CD4-positive, alpha-beta T cell treated with Interleukin-10 for 1 hour (primary cell): ENCODE measurements around the gene BZW2.

Experiments
- DNase-seq: peaks from one replicate; pipeline ENCODE4 v3.0.0-alpha.2; 2020

BZW2 gene

GRCh38 chr7:16726189-16726588 is 80.2 kb downstream of the BZW2 start:
- DNase-seq = no peak

- no peak for DNase-seq
Measured at GRCh38 chr7:16727736-16728135, 81.8 kb downstream of the BZW2 start.

GRCh38 chr7:16728811-16729210 is 82.8 kb downstream of the BZW2 start:
- no peak for DNase-seq

GRCh38 chr7:16729541-16729940 is 83.6 kb downstream of the BZW2 start:
- DNase-seq = no peak

GRCh38 chr7:16730937-16731336 is 85.0 kb downstream of the BZW2 start:
- DNase-seq = no peak

- DNase-seq = no peak
Measured at GRCh38 chr7:16732828-16733227, 86.8 kb downstream of the BZW2 start.

- DNase-seq = no peak
Measured at GRCh38 chr7:16734148-16734726, 88.3 kb downstream of the BZW2 start.

- no peak for DNase-seq
Measured at GRCh38 chr7:16735020-16735419, 89.0 kb downstream of the BZW2 start.

GRCh38 chr7:16738011-16738688 is 92.2 kb downstream of the BZW2 start:
- no peak for DNase-seq

GRCh38 chr7:16739863-16740622 is 94.1 kb downstream of the BZW2 start:
- no peak for DNase-seq

GRCh38 chr7:16740623-16740953 is 94.6 kb downstream of the BZW2 start:
- no peak for DNase-seq

GRCh38 chr7:16740996-16741395 is 95.0 kb downstream of the BZW2 start:
- DNase-seq = no peak

GRCh38 chr7:16741676-16742075 is 95.7 kb downstream of the BZW2 start:
- DNase-seq = no peak

GRCh38 chr7:16742547-16742946 is 96.6 kb downstream of the BZW2 start:
- DNase-seq = no peak

- no peak for DNase-seq
Measured at GRCh38 chr7:16743236-16743635, 97.3 kb downstream of the BZW2 start.

- DNase-seq = no peak
Measured at GRCh38 chr7:16744518-16745250, 98.7 kb downstream of the BZW2 start.

GRCh38 chr7:16745645-16746044 is 99.7 kb downstream of the BZW2 start:
- no peak for DNase-seq

GRCh38 chr7:16747102-16747501 is 101.1 kb downstream of the BZW2 start:
- DNase-seq = no peak

- DNase-seq = peak; percentile 52
Measured at GRCh38 chr7:16753102-16753931, 107.3 kb downstream of the BZW2 start, which contains the start of gene TSPAN13. Gene TSPAN13, plus strand, starts transcription at chr7:16753755. Its CDS starts 213 bp downstream, at chr7:16753968.

- DNase-seq = no peak
Measured at GRCh38 chr7:16753932-16754855, 108.2 kb downstream of the BZW2 start.

GRCh38 chr7:16754856-16755317 is 108.9 kb downstream of the BZW2 start:
- DNase-seq = no peak
